ENCODE data around the gene TXN.
"Not testable (repeated sequence)": the region's sequence is repeated elsewhere in the genome, so short reads cannot be mapped to it uniquely, and the experiment has no call there.

Gene TXN

DNA sequence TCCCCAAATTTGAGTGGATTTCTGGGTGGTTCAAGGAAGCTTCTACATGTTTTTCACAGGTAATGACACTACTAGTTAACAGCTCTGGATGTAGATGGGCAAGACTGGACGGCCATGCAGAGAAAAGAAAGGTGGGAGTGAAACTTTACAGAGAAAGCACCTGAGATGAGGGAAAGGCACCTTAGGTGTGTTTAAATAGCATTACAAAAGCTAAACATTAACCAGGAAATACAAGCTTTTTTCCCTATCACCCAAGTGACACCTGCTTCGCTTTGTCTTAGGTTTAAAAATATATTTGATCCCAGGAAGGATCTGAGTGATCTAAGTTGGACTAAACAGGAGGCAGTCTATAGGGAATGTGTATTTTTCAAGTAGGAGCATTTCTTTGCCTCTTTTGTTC, 56.7 kb downstream of the TXN start:
- FAIRE-seq (no peak), DNase-seq (ENCODE audit: insufficient read length, low spot score) (no peak)
- no peak for TF ChIP-seq TAF1 (IDR thresholded peaks at IDR 0.05; ENCODE audit: low read depth, low read length)
- no peak for TF ChIP-seq SPI1 (IDR thresholded peaks at IDR 0.05; ENCODE audit: low read depth, low read length)
- no peak for TF ChIP-seq POLR2AphosphoS5 (IDR thresholded peaks at IDR 0.05; ENCODE audit: low read depth, low read length)
- TF ChIP-seq POU2F2 (IDR thresholded peaks at IDR 0.05; ENCODE audit: low read depth, low read length) = no peak

DNA sequence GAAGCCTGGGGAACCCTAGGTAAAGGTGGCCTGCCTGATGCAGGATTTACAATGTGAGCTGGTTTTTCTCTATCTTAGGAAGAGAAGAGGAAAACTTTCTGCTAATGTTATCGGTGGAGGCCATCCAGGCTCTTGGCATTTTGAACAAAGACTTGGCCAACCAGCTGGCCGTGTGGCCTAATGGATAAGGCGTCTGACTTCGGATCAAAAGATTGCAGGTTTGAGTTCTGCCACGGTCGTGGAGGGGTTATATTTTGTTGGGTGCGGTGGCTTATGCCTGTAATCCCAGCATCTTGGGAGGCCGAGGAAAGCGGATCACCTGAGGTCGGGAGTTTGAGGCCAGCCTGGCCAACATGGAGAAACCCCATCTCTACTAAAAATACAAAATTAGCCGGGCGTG, 58.0 kb downstream of the TXN start:
- TF ChIP-seq SPI1 (IDR thresholded peaks at IDR 0.05; ENCODE audit: low read depth, low read length) (no peak), TAF1 (IDR thresholded peaks at IDR 0.05; ENCODE audit: low read depth, low read length) (no peak), PAX5 (IDR thresholded peaks at IDR 0.05; ENCODE audit: insufficient read depth, low read length, severe bottlenecking) (no peak), POU2F2 (IDR thresholded peaks at IDR 0.05; ENCODE audit: low read depth, low read length) (no peak), POLR2A (IDR thresholded peaks at IDR 0.05; ENCODE audit: low read depth, low read length) (no peak), POLR2AphosphoS5 (IDR thresholded peaks at IDR 0.05; ENCODE audit: low read depth, low read length) (no peak)
- FAIRE-seq (no peak), DNase-seq (ENCODE audit: insufficient read length, low spot score) (no peak)

DNA sequence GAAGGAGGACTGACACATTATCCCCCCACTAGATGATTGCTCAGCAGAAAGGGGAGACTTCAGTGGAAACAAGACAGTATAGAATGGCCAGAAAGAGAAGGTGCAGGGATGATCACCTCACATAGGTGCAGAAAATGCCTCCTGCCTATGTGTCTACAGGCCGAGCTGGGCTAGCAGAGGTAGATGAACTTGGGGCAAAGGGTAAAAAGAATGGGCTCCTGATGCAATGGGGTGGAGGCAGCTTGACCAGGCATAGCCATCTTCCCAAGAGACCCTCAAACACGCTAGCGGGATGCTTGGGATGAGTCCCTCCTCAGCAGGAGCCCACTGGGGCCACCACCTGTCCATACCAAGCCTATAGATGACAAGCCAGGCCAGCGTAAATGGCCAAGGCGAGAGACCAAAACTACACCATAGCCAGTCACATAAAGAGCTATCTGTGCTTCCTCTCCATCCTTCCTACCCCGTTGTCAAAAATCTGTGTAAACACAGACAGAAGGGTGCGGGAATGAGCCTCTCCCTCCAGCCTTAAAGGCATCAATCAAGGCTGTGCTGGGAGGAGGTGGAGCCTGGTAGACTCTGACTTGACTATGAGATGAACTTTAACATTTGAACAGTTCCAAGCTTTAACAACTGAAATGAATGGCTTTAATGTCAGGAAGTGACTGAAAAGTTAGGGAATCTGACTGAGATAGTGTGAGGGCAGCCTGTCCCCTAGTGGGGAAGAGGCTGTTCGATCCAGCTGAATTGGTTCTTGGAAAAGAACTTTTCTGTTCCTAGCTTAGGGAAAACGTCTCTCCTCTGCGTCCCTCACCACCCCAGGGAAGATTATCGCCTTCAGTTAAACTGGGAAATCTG, 58.7 kb downstream of the TXN start:
- no peak for FAIRE-seq
- DNase-seq (ENCODE audit: insufficient read length, low spot score) = no peak
- TF ChIP-seq POU2F2 (IDR thresholded peaks at IDR 0.05; ENCODE audit: low read depth, low read length) (no peak), PAX5 (IDR thresholded peaks at IDR 0.05; ENCODE audit: insufficient read depth, low read length, severe bottlenecking) (no peak), POLR2A (IDR thresholded peaks at IDR 0.05; ENCODE audit: low read depth, low read length) (no peak), TAF1 (IDR thresholded peaks at IDR 0.05; ENCODE audit: low read depth, low read length) (no peak), POLR2AphosphoS5 (IDR thresholded peaks at IDR 0.05; ENCODE audit: low read depth, low read length) (no peak), SPI1 (IDR thresholded peaks at IDR 0.05; ENCODE audit: low read depth, low read length) (no peak)

DNA sequence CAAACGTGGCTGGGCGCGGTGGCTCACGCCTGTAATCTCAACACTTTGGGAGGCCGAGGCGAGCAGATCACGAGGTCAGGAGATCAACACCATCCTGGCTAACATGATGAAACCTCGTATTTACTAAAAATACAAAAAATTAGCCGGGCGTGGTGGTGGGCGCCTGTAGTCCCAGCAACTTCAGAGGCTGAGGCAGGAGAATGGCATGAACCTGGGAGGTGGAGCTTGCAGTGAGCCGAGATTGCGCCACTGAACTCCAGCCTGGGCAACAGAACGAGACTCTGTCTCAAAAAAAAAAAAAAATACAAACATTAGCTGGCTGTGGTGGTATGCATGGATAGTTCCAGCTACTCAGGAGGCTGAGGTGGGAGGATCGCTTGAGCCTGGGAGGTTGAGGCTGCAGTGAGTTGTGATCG, 60.2 kb downstream of the TXN start:
- not testable (repeated sequence) for FAIRE-seq

More for the DNA sequence above, 60.2 kb downstream of the TXN start:
- not testable (repeated sequence) for DNase-seq (ENCODE audit: insufficient read length, low spot score)

Data from GM12891 (cell line).